Testis (tissue), 3 donors: ENCODE measurements around the gene NEU1. TPM values are rescaled to one million over a fixed set of nuclear protein-coding genes. Genes with fewer than 3 reads are reported as not detected.
"Not testable (repeated sequence)": the region's sequence is repeated elsewhere in the genome, so short reads cannot be mapped to it uniquely, and the experiment has no call there.

Experiments used
- DNase-seq: peaks from one replicate; pipeline ENCODE4 v3.0.0-alpha.2; 2019
- H3K27ac ChIP-seq, 2 donors: fragments of 200-600 bp; sonication (generic); one replicate each; pipeline ENCODE4 v1.5.1; 2019
- H3K27me3 ChIP-seq: fragments of 200-600 bp; sonication (generic); one replicate; pipeline ENCODE4 v1.5.1; 2019
- H3K36me3 ChIP-seq: fragments of 200-600 bp; sonication (generic); one replicate; pipeline ENCODE4 v1.5.1; 2017; ENCODE audit warnings: low read depth; ENCODE audit errors: missing control alignments
- H3K4me1 ChIP-seq: fragments of 200-600 bp; sonication (generic); one replicate; pipeline ENCODE4 v1.5.1; 2019
- H3K4me3 ChIP-seq, 2 donors: fragments of 200-600 bp; sonication (generic); one replicate each; pipeline ENCODE4 v1.5.1; 2017 to 2019
- H3K9me3 ChIP-seq: fragments of 200-600 bp; sonication (generic); one replicate; pipeline ENCODE4 v1.5.1; 2017
- POLR2A ChIP-seq: fragments of 450-650 bp; IDR thresholded peaks from one replicate; pipeline ENCODE4 v1.6.1; 2017; ENCODE audit warnings: antibody characterized with exemption, mild to moderate bottlenecking, moderate library complexity
- WGBS, 2 donors: methylation state at CpG; one replicate each; pipeline ENCODE4 v1.1.5; 2018; 5-methylcytosine and 5-hydroxymethylcytosine counted together
- intact Hi-C: fragments of 100-400 bp; cut with DNase I; formaldehyde crosslinking; loops from one replicate; pipeline ENCODE4 v1.15.1; 2023; ENCODE audit warnings: low total_unique reads
- polyA plus RNA-seq: library from polyadenylated mRNA; stranded (reverse); fragments of 350-450 nt; fragmentation: Illumina TruSeq; extraction: RNeasy Lipid Tissue Mini Kit (QIAGEN cat#74804); gene quantifications from one replicate; pipeline ENCODE4 v1.2.3, GENCODE V29; 2014; ENCODE audit warnings: low read depth, low replicate concordance; ENCODE audit not compliant: insufficient read depth
- total RNA-seq, 2 donors: library from RNA; depleted of rRNA; stranded (reverse); fragments of >200 nt; gene quantifications; one replicate each; pipeline ENCODE4 v1.2.3, GENCODE V29; 2016
- TF ChIP-seq, protein P1 (sequence below), 3 experiments: fragments of 450-650 bp in 2 of 3; fragments of 200-600 bp in 1 of 3; sonication (generic) in 1 of 3; IDR thresholded peaks; one replicate each; pipeline ENCODE4 v1.5.1; 2016 to 2019; ENCODE audit warnings: antibody characterized with exemption in 3 of 3, mild to moderate bottlenecking in 2 of 3, moderate library complexity in 1 of 3

NEU1 gene
- total and polyA plus RNA-seq, 3 donors from 2014 or later, result 27.4 to 65.9 (median 31.7) TPM

DNA sequence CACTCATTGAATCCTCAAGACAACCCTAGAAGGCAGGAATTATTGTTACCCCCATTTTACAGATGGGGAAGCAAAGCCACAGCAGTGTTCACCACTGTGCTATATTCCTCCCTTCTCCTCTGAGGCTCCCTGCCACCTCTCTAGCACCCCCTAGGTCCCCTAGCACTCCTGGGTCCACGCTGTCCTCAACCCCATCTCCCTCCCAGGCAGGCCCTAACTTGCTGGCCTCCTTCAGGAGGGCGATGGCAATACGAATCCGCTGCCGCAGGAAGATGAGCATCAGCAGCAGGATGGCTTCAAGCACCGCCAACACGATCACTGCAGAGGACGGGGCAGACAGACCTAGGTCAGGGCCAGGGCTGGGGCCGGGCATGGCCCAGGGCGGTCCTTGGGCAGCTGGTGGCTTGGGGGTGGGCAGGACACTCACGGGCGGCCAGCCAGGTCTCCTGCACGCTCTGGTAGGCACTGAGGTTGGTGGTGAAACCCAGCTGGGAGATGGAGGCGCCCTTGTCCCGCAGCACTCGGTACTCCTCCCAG is 7.8 kb upstream of the NEU1 start:
- Histone ChIP-seq H3K36me3 (no peaks in the 10 kb centered on the region), H3K9me3 (no peaks in the 10 kb centered on the region), H3K4me1 (no peaks in the 10 kb centered on the region), H3K27me3 (no peaks in the 10 kb centered on the region), H3K27ac (no peak overlapping the region), H3K4me3 (no peak overlapping the region)
- DNase-seq, result no peak
- TF ChIP-seq, protein P1, sequence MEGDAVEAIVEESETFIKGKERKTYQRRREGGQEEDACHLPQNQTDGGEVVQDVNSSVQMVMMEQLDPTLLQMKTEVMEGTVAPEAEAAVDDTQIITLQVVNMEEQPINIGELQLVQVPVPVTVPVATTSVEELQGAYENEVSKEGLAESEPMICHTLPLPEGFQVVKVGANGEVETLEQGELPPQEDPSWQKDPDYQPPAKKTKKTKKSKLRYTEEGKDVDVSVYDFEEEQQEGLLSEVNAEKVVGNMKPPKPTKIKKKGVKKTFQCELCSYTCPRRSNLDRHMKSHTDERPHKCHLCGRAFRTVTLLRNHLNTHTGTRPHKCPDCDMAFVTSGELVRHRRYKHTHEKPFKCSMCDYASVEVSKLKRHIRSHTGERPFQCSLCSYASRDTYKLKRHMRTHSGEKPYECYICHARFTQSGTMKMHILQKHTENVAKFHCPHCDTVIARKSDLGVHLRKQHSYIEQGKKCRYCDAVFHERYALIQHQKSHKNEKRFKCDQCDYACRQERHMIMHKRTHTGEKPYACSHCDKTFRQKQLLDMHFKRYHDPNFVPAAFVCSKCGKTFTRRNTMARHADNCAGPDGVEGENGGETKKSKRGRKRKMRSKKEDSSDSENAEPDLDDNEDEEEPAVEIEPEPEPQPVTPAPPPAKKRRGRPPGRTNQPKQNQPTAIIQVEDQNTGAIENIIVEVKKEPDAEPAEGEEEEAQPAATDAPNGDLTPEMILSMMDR (IDR thresholded peaks at IDR 0.05), result no peak
- TF ChIP-seq POLR2A, result no peak
- 76% methylated on average over 11 to 15 of the region's 16 CpGs for WGBS, 2 donors
- intact Hi-C loops, result no loop called here

DNA sequence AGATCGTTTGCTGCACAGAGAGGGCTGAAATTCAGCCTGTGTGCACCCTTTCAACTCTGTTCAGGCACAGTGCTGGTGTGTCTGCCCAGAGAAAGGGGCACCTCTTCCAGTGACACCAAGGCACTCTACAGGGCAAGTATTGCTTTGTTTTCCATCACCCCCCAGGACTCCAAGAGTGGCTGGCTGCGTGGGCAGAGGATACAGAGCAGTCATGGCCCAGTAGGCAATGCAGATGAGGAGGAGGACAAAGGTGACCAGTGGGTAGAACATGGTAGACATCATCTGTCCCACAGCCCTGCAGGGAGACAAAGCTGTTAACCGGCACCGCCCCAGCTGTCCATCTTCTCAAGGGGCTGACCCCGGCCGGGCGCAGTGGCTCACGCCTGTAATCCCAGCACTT is 6.7 kb upstream of the NEU1 start:
- WGBS, 2 donors, result 76 to 83% methylated on average over 3 to 8 of the region's 8 CpGs
- no peak overlapping the region for H3K27ac ChIP-seq

DNA sequence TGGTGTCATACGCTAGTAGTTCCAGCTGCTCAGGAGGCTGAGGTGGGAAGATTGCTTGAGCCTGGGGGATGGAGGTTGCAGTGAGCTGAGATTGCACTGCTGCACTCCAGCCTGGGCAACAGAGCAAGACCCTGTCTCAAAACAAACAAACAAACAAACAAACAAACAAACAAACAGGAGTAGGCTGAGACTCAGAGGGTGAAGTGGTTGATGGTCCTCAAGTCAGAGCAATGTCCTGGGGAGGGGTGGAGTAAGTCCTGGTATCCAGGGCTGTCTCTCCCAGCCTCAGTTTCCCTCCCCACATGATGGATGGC is 6.0 kb upstream of the NEU1 start:
- H3K27me3 ChIP-seq, H3K4me3 ChIP-seq, H3K36me3 ChIP-seq, H3K27ac ChIP-seq, H3K9me3 ChIP-seq, DNase-seq, intact Hi-C loops, H3K4me1 ChIP-seq: not testable (repeated sequence)
- 63 to 88% methylated on average over 1 of the region's 1 CpG for WGBS, 2 donors

More for the DNA sequence above, 6.7 kb upstream of the NEU1 start:
- H3K9me3 ChIP-seq, result no peaks in the 10 kb centered on the region
- no peak for DNase-seq
- peaks cover 2% of the 10 kb centered on the region for H3K4me1 ChIP-seq
- no peaks in the 10 kb centered on the region for H3K27me3 ChIP-seq
- intact Hi-C loops, result no loop called here
- no peaks in the 10 kb centered on the region for H3K36me3 ChIP-seq
- TF ChIP-seq POLR2A, result no peak
- no peak overlapping the region for H3K4me3 ChIP-seq

DNA sequence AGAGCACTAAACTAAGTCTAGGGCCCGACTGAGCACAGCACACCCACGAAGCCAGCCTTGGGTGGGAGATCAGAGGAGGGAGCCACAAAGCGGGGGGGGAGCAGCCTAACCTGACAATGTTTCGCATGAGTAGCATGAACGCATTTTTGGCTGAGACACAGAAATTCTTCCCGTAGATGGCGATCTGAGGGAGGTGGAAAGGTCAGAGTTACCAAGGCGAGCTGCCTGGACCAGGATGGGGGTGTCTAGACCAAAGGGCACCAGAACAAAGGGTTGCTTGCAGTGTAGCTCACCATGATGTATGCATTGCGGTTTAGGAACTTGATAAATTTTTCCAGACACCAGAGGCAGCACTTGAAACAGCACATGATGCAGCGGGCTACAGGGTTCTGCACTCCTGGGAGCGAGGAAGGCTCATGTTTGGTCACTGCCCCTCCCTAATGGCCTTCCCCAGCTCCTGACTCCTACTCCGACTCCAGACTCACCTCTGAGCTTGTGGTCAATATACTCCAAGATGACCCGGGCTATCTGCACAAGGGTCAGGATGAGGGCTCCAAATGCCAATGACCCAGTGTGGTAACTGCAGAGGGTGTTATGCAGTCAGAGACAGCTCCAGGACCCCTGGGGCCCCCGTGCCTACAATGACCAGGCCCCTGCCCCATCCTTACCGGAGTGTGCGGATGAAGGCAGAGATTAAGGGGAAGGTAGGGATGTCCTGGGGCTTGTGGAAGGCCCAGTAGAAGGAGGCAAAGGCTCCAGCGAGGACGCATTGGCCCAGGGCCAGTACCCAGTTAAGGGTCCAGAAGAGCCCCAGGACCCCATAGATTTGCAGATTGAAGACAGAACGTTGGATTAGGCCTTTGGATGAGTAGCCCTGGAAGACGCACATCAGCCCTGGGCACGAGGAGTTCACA is 2.8 kb upstream of the NEU1 start:
- H3K36me3 ChIP-seq, result no peaks in the 10 kb centered on the region
- no peak overlapping the region for H3K4me3 ChIP-seq
- TF ChIP-seq, protein P1 (IDR thresholded peaks at IDR 0.05), result no peak
- no peak for TF ChIP-seq POLR2A
- peaks cover 18% of the 10 kb centered on the region for H3K4me1 ChIP-seq
- intact Hi-C loops, result no loop called here
- H3K27me3 ChIP-seq, result no peaks in the 10 kb centered on the region
- WGBS, 2 donors, result 79 to 84% methylated on average over 21 of the region's 21 CpGs
- DNase-seq, result no peak
- no peaks in the 10 kb centered on the region for H3K9me3 ChIP-seq
- H3K27ac ChIP-seq, result no peak overlapping the region

DNA sequence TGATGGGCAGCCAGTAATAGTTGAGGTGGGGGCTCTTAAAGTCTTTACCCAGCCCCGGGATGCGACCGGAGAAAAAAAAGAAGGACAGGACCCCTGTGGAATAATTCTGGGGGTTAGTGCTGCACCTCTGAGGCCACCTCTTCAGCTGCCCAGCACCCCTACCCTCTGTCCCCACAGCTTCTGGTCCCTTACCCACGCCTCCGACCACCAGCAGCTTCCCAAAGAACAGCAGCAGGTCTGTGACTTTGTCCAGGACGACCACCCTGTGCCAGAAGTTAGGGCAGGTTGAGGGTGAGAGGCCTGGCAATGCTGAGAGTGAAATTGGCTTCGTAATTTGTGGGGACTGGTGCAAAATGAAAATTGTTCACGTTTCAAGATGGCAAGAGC is 2.2 kb upstream of the NEU1 start:
- H3K4me3 ChIP-seq, result no peak overlapping the region

DNA sequence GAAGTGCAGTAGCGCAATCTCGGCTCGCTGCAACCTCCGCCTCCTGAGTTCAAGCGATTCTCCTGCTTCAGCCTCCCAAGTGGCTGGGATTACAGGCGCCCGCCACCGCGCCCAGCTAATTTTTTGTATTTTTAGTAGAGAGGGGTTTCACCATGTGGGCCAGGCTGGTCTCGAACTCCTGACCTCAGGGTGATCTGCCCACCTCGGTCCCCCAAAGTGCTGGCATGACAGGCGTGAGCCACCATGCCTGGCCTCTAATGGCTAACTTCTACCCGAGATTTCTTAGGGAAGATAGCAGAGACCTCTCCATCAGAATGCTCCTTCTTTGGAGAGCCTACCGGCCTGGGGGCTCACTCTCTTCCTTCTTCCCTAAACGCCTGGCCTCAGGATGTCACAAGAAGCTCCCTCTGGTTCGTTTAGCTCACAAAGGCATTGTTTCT is 1.5 kb upstream of the NEU1 start:
- 12 to 19% methylated on average over 16 of the region's 16 CpGs for WGBS, 2 donors
- intact Hi-C loops, result not testable (repeated sequence)

More for the DNA sequence above, 2.2 kb upstream of the NEU1 start:
- TF ChIP-seq, protein P1 (IDR thresholded peaks at IDR 0.05), result no peak
- no peak for TF ChIP-seq POLR2A
- Histone ChIP-seq H3K9me3 (no peaks in the 10 kb centered on the region), H3K27ac (no peak overlapping the region), H3K36me3 (no peaks in the 10 kb centered on the region), H3K27me3 (no peaks in the 10 kb centered on the region), H3K4me1 (peaks cover 18% of the 10 kb centered on the region)
- DNase-seq, result no peak
- intact Hi-C loops, result no loop called here
- WGBS, 2 donors, result 81 to 85% methylated on average over 8 of the region's 8 CpGs

More for the DNA sequence above, 1.5 kb upstream of the NEU1 start:
- H3K4me3 ChIP-seq, result peak overlapping the region; percentile 62 to 88
- H3K27ac ChIP-seq, result peak overlapping the region in 1 of 2 donors; percentile 81
- peaks cover 18% of the 10 kb centered on the region for H3K4me1 ChIP-seq
- DNase-seq, H3K27me3 ChIP-seq, H3K36me3 ChIP-seq, H3K9me3 ChIP-seq: not testable (repeated sequence)
